Measurements from ENCODE around the gene EVX2.

GRCh38 chr2:176085120-176085788, 1.5 kb upstream of the EVX2 start:
- TF ChIP-seq POLR2AphosphoS5 (IDR thresholded peaks at IDR 0.05): no peak
- no peak for TF ChIP-seq CTCF (IDR thresholded peaks at IDR 0.05)
- no peak for TF ChIP-seq POLR2A (IDR thresholded peaks at IDR 0.05)
